ENCODE data around the gene NAA20.

NAA20 gene

GRCh38 chr20:20031790-20032189 lies 14.6 kb downstream of the NAA20 start:
- intact Hi-C loops (cut with DNase I; ENCODE audit: low total_unique reads), result no loop called here
- peaks cover 57 to 74% (median 72%) of the 10 kb centered on the region in 3 donors for H3K36me3 ChIP-seq

GRCh38 chr20:20034486-20034885 lies 17.3 kb downstream of the NAA20 start:
- peaks cover 65 to 91% (median 74%) of the 10 kb centered on the region in 3 donors for H3K36me3 ChIP-seq
- DNase-seq, result no peak
- H3K4me1 ChIP-seq, result no peaks in the 10 kb centered on the region
- no peak overlapping the region for H3K27ac ChIP-seq
- no peaks in the 10 kb centered on the region for H3K9me3 ChIP-seq
- intact Hi-C loops (cut with DNase I; ENCODE audit: low total_unique reads), result no loop called here
- no peak overlapping the region for H3K4me3 ChIP-seq
- TF ChIP-seq CTCF (IDR thresholded peaks at IDR 0.05), result no peak
- H3K27me3 ChIP-seq, result no peaks in the 10 kb centered on the region

More at GRCh38 chr20:20031790-20032189, 14.6 kb downstream of the NAA20 start:
- DNase-seq, result no peak
- Histone ChIP-seq H3K27me3 (no peaks in the 10 kb centered on the region), H3K4me1 (peaks cover 0 to 10% (median 2%) of the 10 kb centered on the region in 4 donors), H3K9me3 (no peaks in the 10 kb centered on the region), H3K27ac (no peak overlapping the region), H3K4me3 (no peak overlapping the region)
- no peak for TF ChIP-seq CTCF (IDR thresholded peaks at IDR 0.05)

- intact Hi-C loops (cut with DNase I; ENCODE audit: low total_unique reads), result no loop called here
- Histone ChIP-seq H3K27ac (no peak overlapping the region), H3K27me3 (no peaks in the 10 kb centered on the region), H3K9me3 (no peaks in the 10 kb centered on the region), H3K4me1 (no peaks in the 10 kb centered on the region), H3K4me3 (no peak overlapping the region), H3K36me3 (peaks cover 75 to 98% (median 83%) of the 10 kb centered on the region in 3 donors)
- no peak for DNase-seq
- no peak for TF ChIP-seq CTCF (IDR thresholded peaks at IDR 0.05)
These were observed 19.6 kb downstream of the NAA20 start for GRCh38 chr20:20036756-20037155.

GRCh38 chr20:20037960-20038359 lies 20.8 kb downstream of the NAA20 start:
- Histone ChIP-seq H3K36me3 (peaks cover 72 to 98% (median 85%) of the 10 kb centered on the region in 3 donors), H3K27ac (no peak overlapping the region), H3K4me3 (no peak overlapping the region), H3K27me3 (no peaks in the 10 kb centered on the region), H3K9me3 (no peaks in the 10 kb centered on the region), H3K4me1 (no peaks in the 10 kb centered on the region)
- DNase-seq, result no peak
- TF ChIP-seq CTCF (IDR thresholded peaks at IDR 0.05), result no peak
- intact Hi-C loops (cut with DNase I; ENCODE audit: low total_unique reads), result no loop called here

GRCh38 chr20:20038586-20038985 lies 21.4 kb downstream of the NAA20 start:
- no peak for DNase-seq
- intact Hi-C loops (cut with DNase I; ENCODE audit: low total_unique reads), result no loop called here
- no peaks in the 10 kb centered on the region for H3K27me3 ChIP-seq
- TF ChIP-seq CTCF (IDR thresholded peaks at IDR 0.05), result no peak
- no peak overlapping the region for H3K4me3 ChIP-seq
- H3K9me3 ChIP-seq, result no peaks in the 10 kb centered on the region
- no peak overlapping the region for H3K27ac ChIP-seq
- H3K4me1 ChIP-seq, result no peaks in the 10 kb centered on the region
- H3K36me3 ChIP-seq, result peaks cover 69 to 98% (median 85%) of the 10 kb centered on the region in 3 donors

All from tibial artery (tissue), 4 donors.